ENCODE measurements around the gene BDP1.
"Not testable (repeated sequence)": the region's sequence is repeated elsewhere in the genome, so short reads cannot be mapped to it uniquely, and the experiment has no call there.

BDP1 gene

DNA sequence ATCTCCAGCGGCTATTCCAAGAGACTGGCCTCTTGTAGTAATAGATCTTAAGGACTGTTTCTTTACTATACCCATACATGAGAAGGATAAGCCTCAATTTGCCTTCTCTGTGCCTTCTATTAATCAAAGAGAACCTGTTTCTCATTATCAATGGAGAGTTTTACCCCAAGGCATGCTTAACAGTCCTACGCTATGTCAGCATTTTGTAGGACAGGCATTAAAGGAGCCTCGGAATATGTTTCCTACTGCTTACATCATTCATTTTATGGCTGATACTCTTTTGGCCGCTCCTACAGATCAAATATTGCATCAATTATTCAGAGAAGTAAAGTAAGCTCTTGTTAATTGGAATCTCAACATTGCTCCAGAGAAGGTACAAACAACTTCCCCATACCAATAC lies 120.1 kb downstream of the BDP1 start:
- not testable (repeated sequence) for DNase-seq

DNA sequence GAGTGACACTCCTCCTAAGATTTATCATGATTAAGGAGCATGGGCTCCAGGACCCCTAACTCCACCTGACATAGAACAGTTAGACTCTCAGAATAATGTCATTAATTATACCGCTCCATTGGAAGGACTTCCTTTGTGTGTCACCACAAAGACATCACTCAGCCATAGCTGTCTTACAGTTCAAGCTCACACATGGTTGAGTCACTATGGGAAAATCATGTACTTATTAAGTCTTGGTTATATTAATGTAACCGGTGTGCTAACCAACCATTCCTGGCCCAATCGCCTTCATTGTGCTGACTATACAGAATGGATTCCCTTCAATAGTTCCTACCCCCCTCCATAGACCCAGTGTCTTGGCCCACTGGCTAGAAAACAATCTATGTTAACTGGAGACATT lies 120.8 kb downstream of the BDP1 start:
- no peak for DNase-seq

DNA sequence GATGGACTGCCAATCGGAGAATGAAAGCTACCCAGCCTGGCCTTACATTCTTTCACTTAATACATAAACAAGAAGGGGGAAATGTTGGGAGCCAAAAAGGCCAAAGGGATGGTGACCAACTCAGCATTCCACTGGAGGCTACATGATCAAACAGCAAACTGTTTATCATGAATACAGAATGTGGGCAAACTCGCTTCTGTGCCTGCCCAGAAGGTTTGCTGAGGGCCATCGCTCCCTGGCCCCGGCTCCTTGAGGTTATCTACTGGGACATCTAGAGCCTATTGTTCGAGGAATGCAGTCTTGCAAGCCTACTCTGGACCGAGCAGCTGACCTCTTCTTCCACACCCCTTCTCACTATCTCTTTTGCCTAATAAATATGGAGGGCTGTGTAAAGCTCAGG lies 122.4 kb downstream of the BDP1 start:
- DNase-seq, result not testable (repeated sequence)

DNA sequence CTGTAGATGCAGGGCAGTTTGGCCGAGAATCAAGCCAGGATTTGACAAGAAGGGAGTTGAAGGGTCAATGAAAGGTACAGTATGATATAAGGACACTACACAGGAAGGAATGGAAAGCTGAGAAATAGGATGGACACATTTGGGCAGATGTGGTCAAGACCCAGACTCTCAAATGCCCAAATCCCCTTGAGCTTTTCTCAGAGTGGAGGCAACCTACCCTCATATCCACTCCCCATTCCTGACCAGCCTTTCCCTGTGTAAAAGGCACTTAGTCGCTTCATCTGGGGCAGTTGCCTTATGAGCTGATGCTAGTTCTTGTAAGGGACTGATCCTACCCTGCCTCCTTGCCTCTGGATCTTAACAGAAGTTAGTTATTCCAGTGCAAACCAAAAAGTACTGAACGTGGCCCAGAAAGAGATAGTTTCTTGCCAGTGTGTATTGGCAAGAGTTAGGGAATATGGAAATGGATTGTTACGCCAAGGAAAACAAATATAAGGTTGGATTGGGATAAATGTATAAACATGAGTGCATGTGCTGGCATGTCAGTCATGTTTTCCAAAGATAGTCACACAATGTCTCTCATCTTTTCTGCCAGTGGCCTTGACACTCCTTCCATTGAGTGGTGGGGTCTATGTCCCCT lies 127.6 kb downstream of the BDP1 start:
- DNase-seq, result no peak

DNA sequence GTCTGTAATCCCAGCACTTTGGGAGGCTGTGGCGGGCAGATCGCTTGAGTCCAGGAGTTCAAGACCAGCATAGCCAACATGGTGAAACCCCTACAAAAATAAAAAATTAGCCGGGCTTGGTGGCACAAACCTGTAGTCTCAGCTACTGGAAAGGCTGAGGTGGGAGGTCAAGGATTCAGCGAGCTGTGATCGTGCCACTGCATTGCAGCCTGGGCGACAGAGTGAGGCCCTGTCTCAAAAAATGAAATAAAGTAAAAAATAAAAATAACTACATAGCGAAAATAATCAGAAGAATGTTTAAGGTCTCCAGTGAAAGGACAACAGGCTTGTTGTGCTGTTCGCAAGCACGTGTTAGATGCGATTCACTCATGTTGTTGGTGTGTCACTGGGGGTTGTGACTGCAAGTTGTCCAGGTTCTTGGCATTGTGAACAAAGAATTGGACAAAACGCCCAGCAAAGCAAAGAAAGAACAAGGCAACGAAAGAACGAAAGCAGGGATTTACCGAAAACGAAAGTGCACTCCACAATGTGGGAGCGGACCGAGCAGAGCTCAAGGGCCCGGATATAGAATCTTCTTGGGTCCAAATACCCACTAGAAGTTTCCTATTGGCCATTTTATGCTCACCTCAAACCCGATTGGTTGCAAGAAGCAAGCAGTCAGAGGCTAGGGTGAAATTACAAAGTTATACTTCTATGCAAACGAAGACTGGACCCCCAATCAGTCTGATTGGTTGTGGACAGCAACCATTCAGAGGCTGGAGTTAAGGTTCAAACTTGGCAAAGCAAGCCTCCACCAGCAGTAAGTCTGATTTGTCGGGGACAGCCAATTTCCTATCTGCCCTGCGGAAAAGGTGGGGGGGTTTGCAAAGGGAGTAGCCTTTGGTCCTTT lies 130.8 kb downstream of the BDP1 start:
- no peak for DNase-seq

DNA sequence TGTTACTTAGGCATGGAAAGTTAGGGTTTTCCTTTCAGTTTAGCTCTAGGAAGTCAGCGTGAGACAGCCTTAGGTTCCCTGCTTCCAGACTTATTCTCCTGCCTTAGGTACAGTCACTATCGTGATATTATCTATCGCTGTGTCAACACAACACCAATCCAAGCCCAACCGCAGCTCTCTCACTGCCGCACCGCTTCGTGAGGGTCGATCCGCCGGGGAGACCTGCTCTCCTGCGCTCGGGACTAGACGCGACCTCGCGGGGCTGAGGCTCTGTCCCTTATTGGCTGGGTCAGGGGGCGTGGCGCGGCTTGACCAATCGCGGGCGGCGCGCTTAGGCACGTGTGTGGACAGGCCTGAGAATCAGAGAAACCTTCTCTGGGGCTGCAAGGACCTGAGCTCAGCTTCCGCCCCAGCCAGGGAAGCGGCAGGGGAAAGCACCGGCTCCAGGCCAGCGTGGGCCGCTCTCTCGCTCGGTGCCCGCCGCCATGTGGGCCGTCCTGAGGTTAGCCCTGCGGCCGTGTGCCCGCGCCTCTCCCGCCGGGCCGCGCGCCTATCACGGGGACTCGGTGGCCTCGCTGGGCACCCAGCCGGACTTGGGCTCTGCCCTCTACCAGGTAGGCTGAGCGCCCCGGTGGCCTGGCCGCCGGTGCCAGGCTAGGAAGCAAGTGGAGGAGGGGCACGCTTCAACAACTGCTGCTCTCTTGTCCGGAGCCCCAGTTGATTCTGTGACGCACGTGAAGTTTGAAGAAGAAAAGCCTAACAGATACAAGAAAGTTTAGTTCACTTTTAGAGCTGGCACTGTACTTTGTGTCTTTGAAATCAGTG lies 131.7 kb downstream of the BDP1 start, which contains the start of gene MCCC2:
MCCC2 (plus strand) TSS at position 400 of the 825 bp plus-strand sequence; CDS start at position 486, 86 bp downstream.
- peak; percentile 94 for DNase-seq

DNA sequence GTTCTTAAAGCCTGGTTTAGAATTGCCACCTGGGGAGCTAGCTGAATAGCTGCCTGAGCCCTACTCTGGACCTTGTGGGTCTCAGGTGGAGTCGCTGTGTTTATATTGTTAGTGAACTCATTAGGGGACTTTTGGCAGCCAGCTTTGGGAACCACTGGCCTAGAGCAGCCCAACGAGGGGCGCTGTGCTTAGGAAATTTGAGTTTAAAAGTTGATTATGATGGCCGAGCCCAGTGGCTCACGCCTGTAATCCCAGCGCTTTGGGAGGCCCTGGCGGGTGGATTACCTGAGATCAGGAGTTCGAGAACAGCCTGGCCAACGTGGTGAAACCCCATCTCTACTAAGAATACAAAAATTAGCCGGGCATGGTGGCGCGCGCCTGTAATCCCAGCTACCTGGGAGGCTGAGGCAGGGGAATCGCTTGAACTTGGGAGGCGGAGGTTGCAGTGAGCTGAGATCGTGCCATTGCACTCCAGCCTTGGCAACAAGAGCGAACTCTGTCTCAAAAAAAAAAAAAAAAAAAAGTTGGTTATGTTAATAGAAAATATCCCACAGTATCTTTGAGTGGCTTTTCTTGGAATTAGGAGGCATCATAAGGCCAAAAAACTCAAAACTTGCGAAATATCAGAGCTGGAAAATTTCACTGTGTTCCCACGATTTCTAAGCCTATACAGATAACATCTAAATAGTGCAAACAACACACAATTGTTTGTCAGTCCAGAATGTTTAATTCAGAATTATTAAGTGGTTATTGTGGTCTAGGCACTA lies 132.5 kb downstream of the BDP1 start:
- no peak for DNase-seq

DNA sequence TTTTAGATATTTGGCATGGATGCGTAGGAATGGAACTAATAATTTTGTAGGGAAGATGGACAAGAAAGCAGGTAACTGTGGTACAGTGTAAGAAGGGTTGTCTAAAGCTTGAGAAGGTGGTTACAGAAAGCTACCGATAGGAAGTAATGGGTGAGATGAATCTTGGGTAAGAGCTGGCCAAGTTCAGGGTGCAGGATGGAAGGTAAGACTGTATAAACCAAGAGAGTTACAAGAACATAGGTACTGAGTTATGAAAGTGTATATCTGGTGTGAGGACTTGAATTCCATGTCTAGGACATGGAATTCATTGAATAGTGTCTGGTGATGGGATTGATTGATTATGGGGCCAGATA lies 133.1 kb downstream of the BDP1 start:
- DNase-seq, result no peak

DNA sequence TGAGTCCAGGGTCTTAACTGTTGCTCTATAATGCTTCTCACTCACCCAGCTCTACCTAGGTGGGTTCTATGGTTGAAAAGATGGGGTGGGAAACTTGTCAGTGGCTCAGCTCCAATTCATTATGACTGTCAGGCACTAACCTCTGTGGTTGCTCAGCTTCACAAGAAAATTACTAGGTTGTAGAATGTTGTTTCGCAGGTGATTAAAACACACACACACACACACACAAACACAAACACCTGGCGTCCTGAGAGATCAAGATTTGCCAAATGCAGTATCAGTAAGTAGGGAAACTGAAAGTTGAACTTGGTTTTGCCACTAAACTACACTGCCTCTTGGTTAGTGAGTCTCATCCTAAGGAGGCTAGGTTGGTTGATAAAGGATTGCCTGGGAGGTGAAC lies 134.5 kb downstream of the BDP1 start:
- no peak for DNase-seq

DNA sequence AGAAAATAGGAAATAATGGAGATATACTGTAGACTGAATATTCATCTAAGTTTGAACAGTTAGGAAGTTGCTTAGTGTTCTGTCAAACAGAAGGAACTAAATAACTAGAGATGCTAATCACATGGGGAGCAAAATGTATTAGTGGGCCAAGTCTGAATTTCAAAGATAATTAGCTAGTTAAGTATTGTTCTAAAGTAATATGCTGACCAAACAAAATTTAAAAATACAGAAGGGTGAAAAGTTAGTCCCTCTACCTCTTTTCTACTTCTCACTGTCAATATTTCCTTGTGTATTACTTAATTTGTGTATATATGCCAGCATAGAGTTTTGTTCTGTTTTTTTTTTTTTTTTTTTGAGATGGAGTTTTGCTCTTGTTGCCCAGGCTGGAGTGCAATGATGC lies 135.6 kb downstream of the BDP1 start:
- DNase-seq, result no peak

DNA sequence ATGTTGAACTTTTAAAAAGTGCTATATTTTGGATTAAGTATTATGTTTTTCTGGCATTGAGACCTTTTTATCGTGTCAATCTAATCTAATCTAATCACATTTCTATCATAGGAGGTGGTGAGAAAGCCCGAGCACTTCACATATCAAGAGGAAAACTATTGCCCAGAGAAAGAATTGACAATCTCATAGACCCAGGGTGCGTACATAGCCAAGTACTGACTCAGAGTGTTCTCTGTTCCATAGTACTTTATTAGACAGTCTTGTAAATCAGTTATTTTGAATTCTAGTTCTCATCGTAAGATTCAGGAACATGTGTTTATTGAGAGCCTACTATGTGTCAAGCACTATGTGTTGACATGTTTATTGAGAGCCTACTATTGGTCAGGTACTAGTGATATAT lies 140.7 kb downstream of the BDP1 start:
- no peak for DNase-seq

DNA sequence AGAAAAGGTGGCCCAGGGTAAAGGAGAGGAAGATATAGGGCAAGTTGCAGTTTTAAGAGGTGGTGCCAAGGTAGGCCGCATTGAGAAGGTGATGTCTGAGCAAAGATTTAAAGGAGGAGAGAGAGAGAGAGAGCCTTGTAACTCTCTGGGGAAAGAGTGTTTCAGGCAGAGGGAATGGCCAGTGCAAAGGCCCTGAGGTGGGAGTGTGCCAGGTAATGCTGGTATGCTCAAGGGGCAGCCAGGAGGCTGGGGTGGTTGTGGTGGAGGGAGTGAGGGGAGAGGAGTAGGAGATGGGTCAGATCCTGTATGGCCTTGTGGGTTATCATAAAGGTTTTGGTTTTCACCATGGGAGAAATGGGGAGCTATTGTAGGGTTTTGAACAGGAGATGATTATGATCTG lies 141.6 kb downstream of the BDP1 start:
- DNase-seq, result no peak

DNA sequence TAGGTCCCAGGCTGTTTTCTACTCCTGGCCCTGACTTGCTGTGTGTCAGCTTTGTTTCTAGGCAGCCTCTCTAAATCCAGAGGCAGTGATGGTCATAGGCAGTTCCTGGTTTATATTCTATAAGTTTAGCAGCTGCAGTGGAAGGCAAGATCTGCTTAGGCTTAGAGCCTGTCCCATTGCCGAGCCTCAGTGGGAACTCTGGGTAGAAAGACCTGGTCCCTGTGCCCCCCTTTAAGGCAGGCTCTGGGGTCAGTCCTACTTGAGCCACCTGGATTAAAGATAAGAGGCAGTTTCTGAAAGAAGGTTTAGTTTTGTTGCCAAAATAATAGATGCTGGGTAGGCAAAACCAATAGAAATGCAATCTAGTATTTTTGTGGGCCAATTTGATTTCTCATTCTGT lies 145.3 kb downstream of the BDP1 start:
- DNase-seq, result no peak

DNA sequence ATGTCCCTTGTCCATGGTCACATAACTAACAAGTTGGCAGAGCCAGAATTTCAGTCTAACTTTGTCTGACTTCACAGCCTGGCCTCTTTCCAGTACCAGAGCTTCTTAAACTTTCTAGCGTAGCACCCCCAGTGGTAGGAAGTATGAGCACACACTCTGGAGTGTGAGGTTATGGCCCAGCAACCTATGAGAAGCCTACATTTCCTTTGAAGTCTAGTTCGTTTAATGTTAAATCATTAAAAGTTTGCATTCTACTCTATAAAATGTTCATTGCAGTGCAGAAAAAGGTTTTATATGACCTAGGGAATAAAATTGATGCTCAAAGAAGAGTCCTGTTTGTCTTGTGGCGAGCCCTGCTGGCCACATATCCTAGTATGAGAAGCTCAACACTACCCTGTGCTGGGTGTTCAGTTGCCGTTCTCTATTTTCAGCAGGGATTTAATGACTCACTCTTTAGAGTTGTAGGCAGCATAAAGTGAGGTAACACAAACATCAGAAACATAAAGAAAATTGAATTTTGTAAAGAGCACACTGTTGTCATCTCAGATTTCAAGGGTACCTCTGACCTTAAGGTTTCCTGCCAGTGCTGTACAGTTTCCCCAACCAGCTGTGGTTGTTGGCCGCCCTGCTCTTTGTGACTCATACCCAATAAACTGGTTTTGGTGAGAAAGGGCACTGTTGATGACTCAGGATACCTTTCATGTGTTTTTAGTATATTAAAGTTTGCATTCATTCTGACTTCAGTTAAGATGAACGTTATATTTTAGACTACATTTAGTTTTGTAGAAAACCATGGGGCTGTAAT lies 146.0 kb downstream of the BDP1 start:
- peak; percentile 99 for DNase-seq

DNA sequence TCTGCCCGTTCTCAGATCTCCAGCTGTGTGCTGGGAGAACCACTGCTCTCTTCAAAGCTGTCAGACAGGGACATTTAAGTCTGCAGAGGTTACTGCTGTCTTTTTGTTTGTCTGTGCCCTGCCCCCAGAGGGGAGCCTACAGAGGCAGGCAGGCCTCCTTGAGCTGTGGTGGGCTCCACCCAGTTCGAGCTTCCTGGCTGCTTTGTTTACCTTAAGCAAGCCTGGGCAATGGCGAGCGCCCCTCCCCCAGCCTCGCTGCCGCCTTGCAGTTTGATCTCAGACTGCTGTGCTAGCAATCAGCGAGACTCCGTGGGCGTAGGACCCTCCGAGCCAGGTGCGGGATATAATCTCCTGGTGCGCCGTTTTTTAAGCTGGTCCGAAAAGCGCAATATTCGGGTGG lies 154.5 kb downstream of the BDP1 start:
- not testable (repeated sequence) for DNase-seq

DNA sequence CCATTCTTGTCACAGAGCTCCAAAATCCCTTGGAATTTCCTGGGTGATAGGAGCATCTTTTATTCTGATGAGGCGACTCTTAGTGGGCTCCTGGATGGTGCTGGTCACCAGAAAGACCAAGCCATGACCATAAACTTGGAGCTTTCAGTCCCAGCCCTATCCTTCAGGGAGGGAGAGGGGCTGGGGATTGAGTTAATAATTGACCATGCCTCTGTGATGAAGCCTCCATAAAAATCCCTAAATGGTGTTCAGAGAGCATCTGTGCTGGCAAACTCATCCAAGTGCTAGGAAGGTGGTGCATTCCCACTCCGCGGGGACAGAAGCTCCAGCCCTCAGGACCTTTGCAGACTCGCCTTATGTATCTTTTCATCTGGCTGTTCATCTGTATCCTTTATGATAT lies 160.4 kb downstream of the BDP1 start:
- DNase-seq, result no peak
